ENCODE data around the gene FANCL.
"Not testable (repeated sequence)": the region's sequence is repeated elsewhere in the genome, so short reads cannot be mapped to it uniquely, and the experiment has no call there.

FANCL gene

GRCh38 chr2:58140508-58141072 lies 100.5 kb downstream of the FANCL start:
- DNase-seq: no peak
- Mint-ChIP-seq H3K4me1 (ENCODE audit: low read depth) (no peaks in the 10 kb centered on the region), H3K27me3 (no peaks in the 10 kb centered on the region), H3K9me3 (no peaks in the 10 kb centered on the region), H3K36me3 (ENCODE audit: low read depth) (peaks cover 68% of the 10 kb centered on the region), H3K4me3 (no peak overlapping the region), H3K27ac (no peak overlapping the region)

- Mint-ChIP-seq H3K4me1 (ENCODE audit: low read depth) (no peaks in the 10 kb centered on the region), H3K36me3 (ENCODE audit: low read depth) (peaks cover 68% of the 10 kb centered on the region), H3K4me3 (no peak overlapping the region), H3K9me3 (no peaks in the 10 kb centered on the region), H3K27ac (no peak overlapping the region), H3K27me3 (no peaks in the 10 kb centered on the region)
- DNase-seq: no peak
Observed at GRCh38 chr2:58138396-58139030, 102.6 kb downstream of the FANCL start.

DNA sequence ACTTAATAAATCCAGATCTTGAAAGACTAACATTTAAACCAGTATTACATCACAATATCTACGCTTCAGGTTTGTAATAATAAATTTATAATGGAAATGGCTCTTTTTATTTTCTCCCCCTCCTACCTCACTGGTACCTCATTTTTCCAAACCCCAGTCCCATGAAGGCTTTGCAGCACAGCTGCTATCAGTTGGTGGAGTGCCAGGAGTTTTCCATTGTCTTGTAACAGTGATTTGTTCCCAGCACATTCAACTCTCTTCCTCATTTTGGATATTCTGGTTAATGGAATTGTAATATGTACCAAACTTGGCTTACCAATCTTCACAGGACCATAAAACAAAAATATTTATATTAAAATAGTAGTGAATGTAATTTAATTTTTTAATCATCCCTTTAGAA lies 103.3 kb downstream of the FANCL start:
- DNase-seq: no peak
- Mint-ChIP-seq H3K9me3 (no peaks in the 10 kb centered on the region), H3K4me1 (ENCODE audit: low read depth) (no peaks in the 10 kb centered on the region), H3K4me3 (no peak overlapping the region), H3K36me3 (ENCODE audit: low read depth) (peaks cover 63% of the 10 kb centered on the region), H3K27ac (no peak overlapping the region), H3K27me3 (no peaks in the 10 kb centered on the region)

DNA sequence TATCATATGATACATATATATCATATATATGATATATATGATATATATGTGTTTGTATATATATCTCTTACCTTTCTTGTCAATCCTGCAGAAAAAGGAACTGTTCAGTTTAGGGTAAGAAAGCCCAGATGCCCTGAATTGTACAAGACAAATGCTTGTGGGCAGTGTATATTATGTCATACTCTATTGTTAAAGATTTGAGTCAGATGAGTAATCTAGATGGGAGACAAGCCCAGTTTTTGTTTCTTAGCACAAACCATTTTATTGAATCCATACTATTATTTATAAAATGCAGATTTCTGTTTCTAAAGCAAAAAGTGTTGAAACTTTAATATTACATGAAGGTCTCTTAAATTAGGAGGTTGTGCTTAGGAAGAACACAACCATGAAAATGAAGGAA lies 103.9 kb downstream of the FANCL start:
- no peak for DNase-seq
- H3K9me3 Mint-ChIP-seq: no peaks in the 10 kb centered on the region
- no peak overlapping the region for H3K27ac Mint-ChIP-seq
- no peak overlapping the region for H3K4me3 Mint-ChIP-seq
- peaks cover 64% of the 10 kb centered on the region for H3K36me3 Mint-ChIP-seq (ENCODE audit: low read depth)
- H3K27me3 Mint-ChIP-seq: no peaks in the 10 kb centered on the region
- H3K4me1 Mint-ChIP-seq (ENCODE audit: low read depth): no peaks in the 10 kb centered on the region

DNA sequence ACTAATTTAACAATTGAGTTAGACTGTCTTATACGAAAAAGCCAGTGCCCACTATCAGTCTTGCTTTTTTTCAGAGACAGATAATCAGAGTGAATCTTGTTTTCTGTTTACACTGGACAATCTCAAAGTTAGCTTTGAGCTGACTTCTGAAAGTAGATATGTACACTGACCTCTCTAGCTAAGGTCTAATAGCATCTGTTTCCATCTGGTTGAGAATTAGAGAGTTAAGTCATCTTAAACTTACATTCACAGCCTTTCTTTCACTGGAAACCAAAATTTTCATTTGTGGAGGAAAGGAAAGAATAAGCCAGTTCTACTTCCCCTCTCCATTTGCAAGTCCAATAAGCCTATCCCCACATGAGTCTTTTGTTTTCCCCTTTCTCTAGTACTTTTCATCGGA lies 105.3 kb downstream of the FANCL start:
- H3K4me3 Mint-ChIP-seq: no peak overlapping the region

GRCh38 chr2:58133395-58133794 lies 107.7 kb downstream of the FANCL start:
- Mint-ChIP-seq H3K27me3 (no peaks in the 10 kb centered on the region), H3K9me3 (no peaks in the 10 kb centered on the region), H3K36me3 (ENCODE audit: low read depth) (peaks cover 48% of the 10 kb centered on the region), H3K27ac (no peak overlapping the region), H3K4me1 (ENCODE audit: low read depth) (no peaks in the 10 kb centered on the region), H3K4me3 (no peak overlapping the region)
- no peak for DNase-seq

More for the DNA sequence above, 105.3 kb downstream of the FANCL start:
- Mint-ChIP-seq H3K27ac (no peak overlapping the region), H3K27me3 (no peaks in the 10 kb centered on the region), H3K9me3 (no peaks in the 10 kb centered on the region), H3K4me1 (ENCODE audit: low read depth) (no peaks in the 10 kb centered on the region), H3K36me3 (ENCODE audit: low read depth) (peaks cover 66% of the 10 kb centered on the region)
- DNase-seq: no peak

- no peak for DNase-seq
- H3K9me3 Mint-ChIP-seq: no peaks in the 10 kb centered on the region
- H3K4me3 Mint-ChIP-seq: no peak overlapping the region
Observed at GRCh38 chr2:58131191-58132011, 109.7 kb downstream of the FANCL start.

GRCh38 chr2:58130238-58130637 lies 110.9 kb downstream of the FANCL start:
- H3K4me1 Mint-ChIP-seq (ENCODE audit: low read depth): no peaks in the 10 kb centered on the region
- H3K27me3 Mint-ChIP-seq: no peaks in the 10 kb centered on the region
- no peak overlapping the region for H3K4me3 Mint-ChIP-seq
- no peak overlapping the region for H3K27ac Mint-ChIP-seq
- peaks cover 32% of the 10 kb centered on the region for H3K36me3 Mint-ChIP-seq (ENCODE audit: low read depth)
- no peaks in the 10 kb centered on the region for H3K9me3 Mint-ChIP-seq
- DNase-seq: no peak

More at GRCh38 chr2:58131191-58132011, 109.7 kb downstream of the FANCL start:
- H3K27me3 Mint-ChIP-seq: no peaks in the 10 kb centered on the region
- no peak overlapping the region for H3K27ac Mint-ChIP-seq
- peaks cover 42% of the 10 kb centered on the region for H3K36me3 Mint-ChIP-seq (ENCODE audit: low read depth)
- no peaks in the 10 kb centered on the region for H3K4me1 Mint-ChIP-seq (ENCODE audit: low read depth)

GRCh38 chr2:58127111-58127510 lies 114.0 kb downstream of the FANCL start:
- no peak overlapping the region for H3K27ac Mint-ChIP-seq
- H3K4me3 Mint-ChIP-seq: no peak overlapping the region
- no peaks in the 10 kb centered on the region for H3K27me3 Mint-ChIP-seq
- peaks cover 2% of the 10 kb centered on the region for H3K4me1 Mint-ChIP-seq (ENCODE audit: low read depth)
- no peak for DNase-seq
- no peaks in the 10 kb centered on the region for H3K9me3 Mint-ChIP-seq
- peaks cover 32% of the 10 kb centered on the region for H3K36me3 Mint-ChIP-seq (ENCODE audit: low read depth)

GRCh38 chr2:58122540-58122939 lies 118.6 kb downstream of the FANCL start:
- no peak for DNase-seq
- no peaks in the 10 kb centered on the region for H3K27me3 Mint-ChIP-seq
- peaks cover 4% of the 10 kb centered on the region for H3K4me1 Mint-ChIP-seq (ENCODE audit: low read depth)
- H3K4me3 Mint-ChIP-seq: no peak overlapping the region
- H3K9me3 Mint-ChIP-seq: no peaks in the 10 kb centered on the region
- no peak overlapping the region for H3K27ac Mint-ChIP-seq
- H3K36me3 Mint-ChIP-seq (ENCODE audit: low read depth): peaks cover 34% of the 10 kb centered on the region

DNA sequence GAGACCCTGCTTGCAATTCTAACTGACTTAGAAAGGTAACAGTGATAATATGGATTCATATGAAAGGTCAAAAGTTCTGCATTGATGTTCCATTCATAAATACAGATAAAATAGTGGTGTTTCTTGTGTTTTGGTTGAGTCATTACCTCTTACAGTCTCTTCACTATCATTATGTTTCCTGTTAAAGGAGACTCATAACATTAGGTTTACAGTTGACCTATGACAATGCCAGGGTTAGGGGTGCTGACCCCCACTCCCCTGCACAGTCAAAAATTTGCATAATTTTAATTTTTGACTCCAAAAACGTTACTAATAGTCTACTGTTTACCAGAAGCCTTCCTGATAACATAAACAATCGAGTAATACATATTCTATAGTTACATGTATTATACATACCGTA lies 119.1 kb downstream of the FANCL start:
- DNase-seq: no peak
- peaks cover 34% of the 10 kb centered on the region for H3K36me3 Mint-ChIP-seq (ENCODE audit: low read depth)
- H3K4me3 Mint-ChIP-seq: no peak overlapping the region
- no peaks in the 10 kb centered on the region for H3K27me3 Mint-ChIP-seq
- H3K27ac Mint-ChIP-seq: no peak overlapping the region
- H3K4me1 Mint-ChIP-seq (ENCODE audit: low read depth): peaks cover 4% of the 10 kb centered on the region
- H3K9me3 Mint-ChIP-seq: no peaks in the 10 kb centered on the region

DNA sequence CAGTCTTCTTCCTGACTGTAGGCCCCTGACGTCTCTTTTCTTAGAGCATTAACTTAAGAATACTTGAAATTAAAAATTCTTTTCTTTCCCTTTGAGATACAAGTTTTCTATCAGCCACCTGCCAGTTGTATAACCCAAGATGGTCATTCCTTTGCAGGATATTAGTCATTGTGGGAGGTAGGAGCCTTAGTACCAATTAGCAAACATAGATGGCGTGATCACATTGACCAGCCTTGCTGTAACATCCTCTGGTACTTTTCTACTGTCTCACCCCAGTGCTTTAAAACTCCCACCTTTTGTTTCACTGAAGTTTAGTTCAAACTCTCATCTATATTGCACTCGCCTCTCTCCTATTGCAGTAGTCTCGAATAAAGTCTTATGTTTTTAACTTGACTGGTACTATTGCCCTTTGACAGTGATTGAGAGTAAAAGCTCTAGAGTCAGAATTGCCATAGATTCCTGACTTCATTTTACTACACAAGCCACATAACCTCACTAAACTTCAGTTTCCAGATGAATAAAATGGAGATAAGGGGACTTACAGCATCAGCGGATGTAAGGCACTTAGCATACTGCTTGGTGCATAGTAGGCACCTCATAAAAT lies 120.4 kb downstream of the FANCL start:
- no peaks in the 10 kb centered on the region for H3K9me3 Mint-ChIP-seq
- no peak overlapping the region for H3K27ac Mint-ChIP-seq
- no peaks in the 10 kb centered on the region for H3K27me3 Mint-ChIP-seq
- peaks cover 4% of the 10 kb centered on the region for H3K4me1 Mint-ChIP-seq (ENCODE audit: low read depth)
- peaks cover 34% of the 10 kb centered on the region for H3K36me3 Mint-ChIP-seq (ENCODE audit: low read depth)
- H3K4me3 Mint-ChIP-seq: no peak overlapping the region
- DNase-seq: no peak

DNA sequence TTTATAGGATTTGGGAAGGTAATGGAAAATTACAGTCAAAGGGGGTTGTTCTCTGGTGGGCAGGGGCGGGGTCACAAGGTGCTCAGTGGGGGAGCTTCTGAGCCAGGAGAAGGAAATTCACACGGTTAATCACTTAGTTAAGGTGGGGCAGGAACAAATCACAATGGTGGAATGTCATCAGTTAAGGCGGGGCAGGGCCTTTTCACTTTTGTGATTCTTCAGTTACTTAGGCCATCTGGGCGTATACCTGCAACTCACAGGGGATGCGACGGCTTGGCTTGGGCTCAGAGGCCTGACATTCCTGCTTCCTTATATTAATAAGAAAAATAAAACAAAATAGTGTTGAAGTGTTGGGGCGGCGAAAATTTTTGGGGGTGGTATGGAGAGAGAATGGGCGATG lies 127.6 kb downstream of the FANCL start:
- not testable (repeated sequence) for H3K9me3 Mint-ChIP-seq; H3K27ac Mint-ChIP-seq; H3K4me3 Mint-ChIP-seq; H3K4me1 Mint-ChIP-seq (ENCODE audit: low read depth); DNase-seq; H3K27me3 Mint-ChIP-seq
- H3K36me3 Mint-ChIP-seq (ENCODE audit: low read depth): peaks cover 23% of the 10 kb centered on the region

GRCh38 chr2:58110765-58111164 lies 130.4 kb downstream of the FANCL start:
- peaks cover 14% of the 10 kb centered on the region for H3K4me1 Mint-ChIP-seq (ENCODE audit: low read depth)
- no peak overlapping the region for H3K27ac Mint-ChIP-seq
- H3K9me3 Mint-ChIP-seq: no peaks in the 10 kb centered on the region
- no peak overlapping the region for H3K4me3 Mint-ChIP-seq
- DNase-seq: no peak
- peaks cover 19% of the 10 kb centered on the region for H3K36me3 Mint-ChIP-seq (ENCODE audit: low read depth)
- H3K27me3 Mint-ChIP-seq: no peaks in the 10 kb centered on the region

DNA sequence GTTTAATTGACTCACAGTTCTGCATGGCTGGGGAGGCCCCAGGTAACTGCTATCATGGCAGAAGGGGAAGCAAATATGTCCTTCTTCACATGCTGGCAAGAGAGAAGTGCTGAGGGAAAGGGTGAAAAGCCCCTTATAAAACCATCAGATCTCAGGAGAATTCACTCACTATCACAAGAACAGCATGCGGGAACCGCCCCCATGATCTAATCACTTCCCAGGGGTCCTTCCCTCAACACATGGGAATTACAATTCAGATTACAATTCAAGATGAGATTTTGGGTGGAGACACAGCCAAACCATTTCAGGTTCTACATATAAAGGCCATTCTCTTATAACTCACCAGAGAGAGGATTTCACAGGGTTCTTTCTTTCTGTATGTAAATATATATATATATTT lies 131.6 kb downstream of the FANCL start:
- peaks cover 14% of the 10 kb centered on the region for H3K4me1 Mint-ChIP-seq (ENCODE audit: low read depth)
- DNase-seq: no peak
- no peaks in the 10 kb centered on the region for H3K9me3 Mint-ChIP-seq
- no peaks in the 10 kb centered on the region for H3K27me3 Mint-ChIP-seq
- H3K36me3 Mint-ChIP-seq (ENCODE audit: low read depth): peaks cover 19% of the 10 kb centered on the region
- no peak overlapping the region for H3K4me3 Mint-ChIP-seq
- no peak overlapping the region for H3K27ac Mint-ChIP-seq

Data from activated T-cell treated with anti-CD3 and anti-CD28 coated beads, Interleukin-2, amount 50 U/mL, for 24 hours (primary cell).